ENCODE measurements around the gene KCTD11. TPM values are rescaled to one million over a fixed set of nuclear protein-coding genes. Genes with fewer than 3 reads are reported as not detected.

KCTD11 gene
- polyA plus RNA-seq, 2 donors, result 39.3 to 75.9 TPM

DNA sequence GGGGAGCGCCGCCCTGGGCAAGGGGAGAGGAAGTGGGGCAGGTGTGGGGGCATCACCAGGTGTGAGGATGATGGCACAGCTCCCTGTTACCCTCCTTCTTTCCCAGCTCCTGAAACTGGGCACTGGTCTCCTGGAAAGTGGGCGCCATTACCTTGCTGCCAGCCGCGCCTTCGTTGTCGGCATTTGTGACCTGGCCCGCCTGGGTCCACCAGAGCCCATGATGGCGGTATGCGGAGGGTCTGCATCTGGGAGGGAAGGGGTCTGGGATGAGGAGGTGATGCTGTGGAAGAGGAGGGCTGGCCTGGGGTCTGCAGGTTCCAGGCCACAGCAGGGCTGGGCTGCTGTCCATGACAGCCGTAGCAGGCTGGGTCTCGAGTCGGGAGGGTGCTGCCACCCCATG lies 10.1 kb upstream of the KCTD11 start:
- H3K9me3 ChIP-seq (ENCODE audit: control insufficient read depth in 2 of 2, insufficient read depth in 1 of 2, low read depth in 1 of 2, low read length in 1 of 2), result no peaks in the 10 kb centered on the region
- H3K4me3 ChIP-seq (ENCODE audit: low read depth in 1 of 2, low read length in 2 of 2), result no peak overlapping the region
- no peaks in the 10 kb centered on the region for H3K36me3 ChIP-seq (ENCODE audit: control insufficient read depth in 2 of 2, insufficient read depth in 2 of 2, low read length in 1 of 2)
- 91 to 92% methylated on average over 13 of the region's 13 CpGs for WGBS, 2 donors
- H3K27ac ChIP-seq (ENCODE audit: low read depth in 2 of 2, low read length in 1 of 2), result no peak overlapping the region
- no peaks in the 10 kb centered on the region for H3K27me3 ChIP-seq (ENCODE audit: control insufficient read depth in 1 of 2, insufficient read depth in 2 of 2, low read length in 2 of 2)
- H3K4me1 ChIP-seq (ENCODE audit: control insufficient read depth in 2 of 2, insufficient read depth in 2 of 2, low read length in 1 of 2), result no peaks in the 10 kb centered on the region

GRCh38 chr17:7343250-7343649 lies 8.7 kb upstream of the KCTD11 start:
- WGBS, 2 donors, result 68% methylated on average over 15 of the region's 15 CpGs
- no peak overlapping the region for H3K27ac ChIP-seq (ENCODE audit: low read depth in 2 of 2, low read length in 1 of 2)

DNA sequence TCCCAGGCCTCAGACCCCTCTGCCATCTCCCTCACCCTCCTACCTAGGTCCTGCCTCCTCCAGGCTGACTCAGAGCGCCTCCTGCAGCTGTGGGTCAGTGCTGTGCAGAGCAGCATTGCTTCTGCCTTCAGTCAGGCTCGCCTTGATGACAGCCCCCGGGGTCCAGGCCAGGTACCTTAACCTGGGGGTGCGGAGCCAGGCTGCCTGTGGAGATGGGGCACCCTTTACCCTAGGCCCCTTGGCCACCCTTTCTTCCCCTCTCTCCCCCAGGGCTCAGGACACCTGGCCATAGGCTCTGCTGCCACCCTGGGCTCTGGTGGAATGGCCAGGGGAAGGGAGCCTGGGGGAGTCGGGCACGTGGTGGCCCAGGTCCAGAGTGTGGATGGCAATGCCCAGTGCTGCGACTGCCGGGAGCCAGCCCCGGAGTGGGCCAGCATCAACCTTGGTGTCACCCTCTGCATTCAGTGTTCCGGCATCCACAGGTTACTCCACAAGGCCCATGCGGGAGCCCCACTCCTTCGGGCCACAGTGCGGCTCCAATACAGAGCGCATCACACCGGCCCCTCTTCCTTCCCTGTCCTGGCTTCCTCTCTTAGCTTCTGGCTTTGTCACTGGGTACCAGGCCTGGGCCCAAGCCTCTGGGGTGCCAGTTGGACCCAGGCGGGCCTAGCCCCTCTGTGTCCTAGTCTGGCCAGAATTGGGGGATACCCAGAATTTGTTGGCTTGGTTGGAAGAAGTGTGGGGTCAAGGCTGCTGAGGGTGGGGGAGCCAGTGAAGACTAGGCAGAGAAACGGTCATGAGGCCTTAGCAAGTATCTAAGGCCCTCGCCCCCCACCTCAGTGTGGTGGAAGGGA lies 5.0 kb upstream of the KCTD11 start:
- H3K4me1 ChIP-seq (ENCODE audit: control insufficient read depth in 2 of 2, insufficient read depth in 2 of 2, low read length in 1 of 2), result peaks cover 0 to 5% of the 10 kb centered on the region in 2 donors
- no peak overlapping the region for H3K4me3 ChIP-seq (ENCODE audit: low read depth in 1 of 2, low read length in 2 of 2)
- H3K36me3 ChIP-seq (ENCODE audit: control insufficient read depth in 2 of 2, insufficient read depth in 2 of 2, low read length in 1 of 2), result peaks cover 0 to 5% of the 10 kb centered on the region in 2 donors
- H3K9me3 ChIP-seq (ENCODE audit: control insufficient read depth in 2 of 2, insufficient read depth in 1 of 2, low read depth in 1 of 2, low read length in 1 of 2), result no peaks in the 10 kb centered on the region
- WGBS, 2 donors, result 68 to 79% methylated on average over 18 of the region's 18 CpGs
- H3K27ac ChIP-seq (ENCODE audit: low read depth in 2 of 2, low read length in 1 of 2), result no peak overlapping the region
- H3K27me3 ChIP-seq (ENCODE audit: control insufficient read depth in 1 of 2, insufficient read depth in 2 of 2, low read length in 2 of 2), result no peaks in the 10 kb centered on the region

More at GRCh38 chr17:7343250-7343649, 8.7 kb upstream of the KCTD11 start:
- Histone ChIP-seq H3K27me3 (ENCODE audit: control insufficient read depth in 1 of 2, insufficient read depth in 2 of 2, low read length in 2 of 2) (no peaks in the 10 kb centered on the region), H3K9me3 (ENCODE audit: control insufficient read depth in 2 of 2, insufficient read depth in 1 of 2, low read depth in 1 of 2, low read length in 1 of 2) (no peaks in the 10 kb centered on the region), H3K4me3 (ENCODE audit: low read depth in 1 of 2, low read length in 2 of 2) (no peak overlapping the region), H3K4me1 (ENCODE audit: control insufficient read depth in 2 of 2, insufficient read depth in 2 of 2, low read length in 1 of 2) (no peaks in the 10 kb centered on the region), H3K36me3 (ENCODE audit: control insufficient read depth in 2 of 2, insufficient read depth in 2 of 2, low read length in 1 of 2) (peaks cover 0 to 5% of the 10 kb centered on the region in 2 donors)

- Histone ChIP-seq H3K27me3 (ENCODE audit: control insufficient read depth in 1 of 2, insufficient read depth in 2 of 2, low read length in 2 of 2) (no peaks in the 10 kb centered on the region), H3K27ac (ENCODE audit: low read depth in 2 of 2, low read length in 1 of 2) (no peak overlapping the region), H3K9me3 (ENCODE audit: control insufficient read depth in 2 of 2, insufficient read depth in 1 of 2, low read depth in 1 of 2, low read length in 1 of 2) (no peaks in the 10 kb centered on the region), H3K36me3 (ENCODE audit: control insufficient read depth in 2 of 2, insufficient read depth in 2 of 2, low read length in 1 of 2) (peaks cover 0 to 5% of the 10 kb centered on the region in 2 donors), H3K4me3 (ENCODE audit: low read depth in 1 of 2, low read length in 2 of 2) (no peak overlapping the region), H3K4me1 (ENCODE audit: control insufficient read depth in 2 of 2, insufficient read depth in 2 of 2, low read length in 1 of 2) (peaks cover 2 to 6% of the 10 kb centered on the region in 2 donors)
- 69 to 70% methylated on average over 19 of the region's 19 CpGs for WGBS, 2 donors
Measured at GRCh38 chr17:7347630-7348477, 4.1 kb upstream of the KCTD11 start.

- 65 to 72% methylated on average over 17 to 19 of the region's 19 CpGs for whole genome bisulfite sequencing, 2 donors
- no peak overlapping the region for H3K4me3 ChIP-seq (ENCODE audit: low read depth in 1 of 2, low read length in 2 of 2)
- H3K9me3 ChIP-seq (ENCODE audit: control insufficient read depth in 2 of 2, insufficient read depth in 1 of 2, low read depth in 1 of 2, low read length in 1 of 2), result no peaks in the 10 kb centered on the region
- peaks cover 10 to 11% of the 10 kb centered on the region in 2 donors for H3K4me1 ChIP-seq (ENCODE audit: control insufficient read depth in 2 of 2, insufficient read depth in 2 of 2, low read length in 1 of 2)
- peaks cover 0 to 5% of the 10 kb centered on the region in 2 donors for H3K36me3 ChIP-seq (ENCODE audit: control insufficient read depth in 2 of 2, insufficient read depth in 2 of 2, low read length in 1 of 2)
- H3K27me3 ChIP-seq (ENCODE audit: control insufficient read depth in 1 of 2, insufficient read depth in 2 of 2, low read length in 2 of 2), result no peaks in the 10 kb centered on the region
- no peak overlapping the region for H3K27ac ChIP-seq (ENCODE audit: low read depth in 2 of 2, low read length in 1 of 2)
Measured at GRCh38 chr17:7348478-7349242, 3.3 kb upstream of the KCTD11 start.

GRCh38 chr17:7352503-7352889 lies 534 bp downstream of the KCTD11 start:
- 26% methylated on average over 10 of the region's 10 CpGs for WGBS, 2 donors
- H3K4me1 ChIP-seq (ENCODE audit: control insufficient read depth in 2 of 2, insufficient read depth in 2 of 2, low read length in 1 of 2), result peaks cover 11 to 26% of the 10 kb centered on the region in 2 donors
- no peaks in the 10 kb centered on the region for H3K27me3 ChIP-seq (ENCODE audit: control insufficient read depth in 1 of 2, insufficient read depth in 2 of 2, low read length in 2 of 2)
- H3K27ac ChIP-seq (ENCODE audit: low read depth in 2 of 2, low read length in 1 of 2), result peak overlapping the region; percentile 93 to 99
- H3K4me3 ChIP-seq (ENCODE audit: low read depth in 1 of 2, low read length in 2 of 2), result peak overlapping the region; percentile 79
- H3K9me3 ChIP-seq (ENCODE audit: control insufficient read depth in 2 of 2, insufficient read depth in 1 of 2, low read depth in 1 of 2, low read length in 1 of 2), result no peaks in the 10 kb centered on the region
- peaks cover 0 to 6% of the 10 kb centered on the region in 2 donors for H3K36me3 ChIP-seq (ENCODE audit: control insufficient read depth in 2 of 2, insufficient read depth in 2 of 2, low read length in 1 of 2)

GRCh38 chr17:7352910-7353635 lies 1.1 kb downstream of the KCTD11 start:
- no peaks in the 10 kb centered on the region for H3K27me3 ChIP-seq (ENCODE audit: control insufficient read depth in 1 of 2, insufficient read depth in 2 of 2, low read length in 2 of 2)
- peak overlapping the region; percentile 79 for H3K4me3 ChIP-seq (ENCODE audit: low read depth in 1 of 2, low read length in 2 of 2)
- peaks cover 0 to 4% of the 10 kb centered on the region in 2 donors for H3K36me3 ChIP-seq (ENCODE audit: control insufficient read depth in 2 of 2, insufficient read depth in 2 of 2, low read length in 1 of 2)
- H3K4me1 ChIP-seq (ENCODE audit: control insufficient read depth in 2 of 2, insufficient read depth in 2 of 2, low read length in 1 of 2), result peaks cover 11 to 26% of the 10 kb centered on the region in 2 donors
- H3K27ac ChIP-seq (ENCODE audit: low read depth in 2 of 2, low read length in 1 of 2), result peak overlapping the region; percentile 93 to 99
- WGBS, 2 donors, result 89 to 91% methylated on average over 37 of the region's 37 CpGs
- no peaks in the 10 kb centered on the region for H3K9me3 ChIP-seq (ENCODE audit: control insufficient read depth in 2 of 2, insufficient read depth in 1 of 2, low read depth in 1 of 2, low read length in 1 of 2)

GRCh38 chr17:7354262-7354843 lies 2.4 kb downstream of the KCTD11 start:
- Histone ChIP-seq H3K9me3 (ENCODE audit: control insufficient read depth in 2 of 2, insufficient read depth in 1 of 2, low read depth in 1 of 2, low read length in 1 of 2) (no peaks in the 10 kb centered on the region), H3K27ac (ENCODE audit: low read depth in 2 of 2, low read length in 1 of 2) (peak overlapping the region; percentile 89 to 93), H3K27me3 (ENCODE audit: control insufficient read depth in 1 of 2, insufficient read depth in 2 of 2, low read length in 2 of 2) (no peaks in the 10 kb centered on the region), H3K4me1 (ENCODE audit: control insufficient read depth in 2 of 2, insufficient read depth in 2 of 2, low read length in 1 of 2) (peaks cover 11 to 26% of the 10 kb centered on the region in 2 donors), H3K36me3 (ENCODE audit: control insufficient read depth in 2 of 2, insufficient read depth in 2 of 2, low read length in 1 of 2) (peaks cover 0 to 3% of the 10 kb centered on the region in 2 donors), H3K4me3 (ENCODE audit: low read depth in 1 of 2, low read length in 2 of 2) (peak overlapping the region; percentile 79)
- WGBS, 2 donors, result 48 to 56% methylated on average over 9 of the region's 9 CpGs
